ENCODE measurements around the gene AP3S2. TPM values are rescaled to one million over a fixed set of nuclear protein-coding genes. Genes with fewer than 3 reads are reported as not detected.
"Not testable (repeated sequence)": the region's sequence is repeated elsewhere in the genome, so short reads cannot be mapped to it uniquely, and the experiment has no call there.

AP3S2 gene
- total RNA-seq, 2 experiments from 2014 or later = 17.2 to 23.5 TPM

GRCh38 chr15:89857673-89858072, 36.1 kb downstream of the AP3S2 start:
- ChIA-PET CTCF (interaction anchor here (0.7 to 1.1 kb wide), 3 partner anchors 30 to 117 kb away, joined by 3 to 4 read pairs (median 3); no protein-coding TSS in a partner anchor), POLR2A (no interaction called here)
- DNase-seq = no peak
- no peak overlapping the region for H3K4me3 Mint-ChIP-seq
- H3K36me3 Mint-ChIP-seq = peaks cover 10% of the 10 kb centered on the region
- H3K9me3 Mint-ChIP-seq = no peaks in the 10 kb centered on the region
- H3K27me3 Mint-ChIP-seq = no peaks in the 10 kb centered on the region
- no peak overlapping the region for H3K27ac Mint-ChIP-seq
- peaks cover 6% of the 10 kb centered on the region for H3K4me1 Mint-ChIP-seq (ENCODE audit: low read depth)
- intact Hi-C loops (cut with micrococcal nuclease) = no loop called here

- ChIA-PET POLR2A (no interaction called here), CTCF (no interaction called here)
- no peak overlapping the region for H3K4me3 Mint-ChIP-seq
- H3K36me3 Mint-ChIP-seq = peaks cover 9% of the 10 kb centered on the region
- no peak for DNase-seq
- H3K4me1 Mint-ChIP-seq (ENCODE audit: low read depth) = peaks cover 8% of the 10 kb centered on the region
- no peak overlapping the region for H3K27ac Mint-ChIP-seq
- H3K27me3 Mint-ChIP-seq = no peaks in the 10 kb centered on the region
- intact Hi-C loops (cut with micrococcal nuclease) = no loop called here
- no peaks in the 10 kb centered on the region for H3K9me3 Mint-ChIP-seq
These were observed 37.8 kb downstream of the AP3S2 start for GRCh38 chr15:89855948-89856347.

- CTCF ChIA-PET; H3K9me3 Mint-ChIP-seq; H3K27ac Mint-ChIP-seq; H3K27me3 Mint-ChIP-seq; intact Hi-C loops (cut with micrococcal nuclease); H3K4me1 Mint-ChIP-seq (ENCODE audit: low read depth); H3K4me3 Mint-ChIP-seq; POLR2A ChIA-PET; H3K36me3 Mint-ChIP-seq; DNase-seq: not testable (repeated sequence)
These were observed 38.9 kb downstream of the AP3S2 start for GRCh38 chr15:89854863-89855262.

GRCh38 chr15:89852342-89852995, 41.3 kb downstream of the AP3S2 start:
- CTCF ChIA-PET = interaction anchor here (1.6 kb wide), 1 partner anchor 22 kb away, joined by 6 read pairs; no protein-coding TSS in a partner anchor
- no peaks in the 10 kb centered on the region for H3K27me3 Mint-ChIP-seq

GRCh38 chr15:89851673-89852341, 42.0 kb downstream of the AP3S2 start:
- no peak for DNase-seq
- H3K27ac Mint-ChIP-seq = no peak overlapping the region
- H3K9me3 Mint-ChIP-seq = no peaks in the 10 kb centered on the region
- ChIA-PET CTCF (interaction anchor here (1.6 kb wide), 1 partner anchor 23 kb away, joined by 6 read pairs; no protein-coding TSS in a partner anchor), POLR2A (no interaction called here)
- H3K4me3 Mint-ChIP-seq = no peak overlapping the region
- H3K4me1 Mint-ChIP-seq (ENCODE audit: low read depth) = peaks cover 8% of the 10 kb centered on the region
- H3K36me3 Mint-ChIP-seq = peaks cover 10% of the 10 kb centered on the region
- no peaks in the 10 kb centered on the region for H3K27me3 Mint-ChIP-seq
- intact Hi-C loops (cut with micrococcal nuclease) = no loop called here

More at GRCh38 chr15:89852342-89852995, 41.3 kb downstream of the AP3S2 start:
- intact Hi-C loops (cut with micrococcal nuclease) = no loop called here
- DNase-seq = no peak
- POLR2A ChIA-PET = no interaction called here
- H3K4me1 Mint-ChIP-seq (ENCODE audit: low read depth) = peaks cover 8% of the 10 kb centered on the region
- no peaks in the 10 kb centered on the region for H3K9me3 Mint-ChIP-seq
- H3K27ac Mint-ChIP-seq = no peak overlapping the region
- peaks cover 15% of the 10 kb centered on the region for H3K36me3 Mint-ChIP-seq
- H3K4me3 Mint-ChIP-seq = no peak overlapping the region

- H3K4me3 Mint-ChIP-seq = no peak overlapping the region
- peaks cover 14% of the 10 kb centered on the region for H3K4me1 Mint-ChIP-seq (ENCODE audit: low read depth)
These were observed 44.9 kb downstream of the AP3S2 start for GRCh38 chr15:89848970-89849292.

GRCh38 chr15:89847101-89847500, 46.7 kb downstream of the AP3S2 start:
- H3K36me3 Mint-ChIP-seq = peaks cover 10% of the 10 kb centered on the region
- no peak overlapping the region for H3K27ac Mint-ChIP-seq
- DNase-seq = no peak
- peaks cover 16% of the 10 kb centered on the region for H3K4me1 Mint-ChIP-seq (ENCODE audit: low read depth)
- no peak overlapping the region for H3K4me3 Mint-ChIP-seq
- intact Hi-C loops (cut with micrococcal nuclease) = no loop called here
- no peaks in the 10 kb centered on the region for H3K9me3 Mint-ChIP-seq
- POLR2A ChIA-PET = no interaction called here
- no peaks in the 10 kb centered on the region for H3K27me3 Mint-ChIP-seq
- CTCF ChIA-PET = no interaction called here

More at GRCh38 chr15:89848970-89849292, 44.9 kb downstream of the AP3S2 start:
- DNase-seq = no peak
- POLR2A ChIA-PET = no interaction called here
- CTCF ChIA-PET = interaction anchor here (1.0 to 1.1 kb wide), 2 partner anchors 26 to 88 kb away, joined by 3 to 5 read pairs; no protein-coding TSS in a partner anchor
- no peak overlapping the region for H3K27ac Mint-ChIP-seq
- H3K27me3 Mint-ChIP-seq = no peaks in the 10 kb centered on the region
- H3K9me3 Mint-ChIP-seq = no peaks in the 10 kb centered on the region
- intact Hi-C loops (cut with micrococcal nuclease) = no loop called here
- H3K36me3 Mint-ChIP-seq = peaks cover 10% of the 10 kb centered on the region

GRCh38 chr15:89845305-89845893, 48.4 kb downstream of the AP3S2 start:
- DNase-seq = no peak
- Mint-ChIP-seq H3K36me3 (peaks cover 10% of the 10 kb centered on the region), H3K4me3 (no peak overlapping the region), H3K9me3 (no peaks in the 10 kb centered on the region), H3K27me3 (no peaks in the 10 kb centered on the region), H3K4me1 (ENCODE audit: low read depth) (peaks cover 17% of the 10 kb centered on the region), H3K27ac (no peak overlapping the region)
- ChIA-PET POLR2A (no interaction called here), CTCF (interaction anchor here (0.8 kb wide), 1 partner anchor 29 kb away, joined by 3 read pairs; no protein-coding TSS in a partner anchor)
- intact Hi-C loops (cut with micrococcal nuclease) = no loop called here

GRCh38 chr15:89841962-89842361, 51.8 kb downstream of the AP3S2 start:
- no peak for DNase-seq
- peaks cover 15% of the 10 kb centered on the region for H3K4me1 Mint-ChIP-seq (ENCODE audit: low read depth)
- CTCF ChIA-PET = interaction anchor here (1.0 to 1.6 kb wide), 2 partner anchors 33 to 81 kb away, joined by 3 read pairs; no protein-coding TSS in a partner anchor
- POLR2A ChIA-PET = no interaction called here
- intact Hi-C loops (cut with micrococcal nuclease) = no loop called here
- no peaks in the 10 kb centered on the region for H3K9me3 Mint-ChIP-seq
- no peak overlapping the region for H3K27ac Mint-ChIP-seq
- H3K36me3 Mint-ChIP-seq = peaks cover 2% of the 10 kb centered on the region
- no peaks in the 10 kb centered on the region for H3K27me3 Mint-ChIP-seq
- H3K4me3 Mint-ChIP-seq = no peak overlapping the region

- intact Hi-C loops (cut with micrococcal nuclease) = no loop called here
- Mint-ChIP-seq H3K4me3 (no peak overlapping the region), H3K36me3 (peaks cover 3% of the 10 kb centered on the region), H3K9me3 (no peaks in the 10 kb centered on the region), H3K27ac (no peak overlapping the region), H3K4me1 (ENCODE audit: low read depth) (peaks cover 15% of the 10 kb centered on the region), H3K27me3 (no peaks in the 10 kb centered on the region)
- CTCF ChIA-PET = interaction anchor here (0.7 to 1.6 kb wide), 3 partner anchors 33 to 80 kb away, joined by 3 read pairs; no protein-coding TSS in a partner anchor
- DNase-seq = no peak
- POLR2A ChIA-PET = no interaction called here
These were observed 52.5 kb downstream of the AP3S2 start for GRCh38 chr15:89841306-89841705.

- no peaks in the 10 kb centered on the region for H3K9me3 Mint-ChIP-seq
- H3K27me3 Mint-ChIP-seq = no peaks in the 10 kb centered on the region
- CTCF ChIA-PET = interaction anchor here (0.7 to 2.8 kb wide), 2 partner anchors 36 to 79 kb away, joined by 3 to 12 read pairs; no protein-coding TSS in a partner anchor
These were observed 54.5 kb downstream of the AP3S2 start for GRCh38 chr15:89839167-89839810.

GRCh38 chr15:89837830-89838178, 56.0 kb downstream of the AP3S2 start:
- no peaks in the 10 kb centered on the region for H3K9me3 Mint-ChIP-seq
- no peak for DNase-seq
- no peaks in the 10 kb centered on the region for H3K27me3 Mint-ChIP-seq
- intact Hi-C loops (cut with micrococcal nuclease) = no loop called here
- ChIA-PET CTCF (interaction anchor here (1.5 to 2.8 kb wide), 2 partner anchors 37 to 77 kb away, joined by 5 to 12 read pairs; no protein-coding TSS in a partner anchor), POLR2A (no interaction called here)
- peaks cover 9% of the 10 kb centered on the region for H3K4me1 Mint-ChIP-seq (ENCODE audit: low read depth)
- H3K4me3 Mint-ChIP-seq = no peak overlapping the region
- H3K36me3 Mint-ChIP-seq = peaks cover 21% of the 10 kb centered on the region
- H3K27ac Mint-ChIP-seq = no peak overlapping the region

More at GRCh38 chr15:89839167-89839810, 54.5 kb downstream of the AP3S2 start:
- Mint-ChIP-seq H3K36me3 (peaks cover 14% of the 10 kb centered on the region), H3K4me1 (ENCODE audit: low read depth) (peaks cover 9% of the 10 kb centered on the region), H3K4me3 (no peak overlapping the region), H3K27ac (no peak overlapping the region)
- intact Hi-C loops (cut with micrococcal nuclease) = no loop called here
- DNase-seq = no peak
- POLR2A ChIA-PET = no interaction called here

Data from activated CD4-positive, alpha-beta memory T cell treated with anti-CD3 and anti-CD28 coated beads for 36 hours (primary cell).